Neural cell (in vitro differentiated cells): Measurements from ENCODE around the gene C4orf51. TPM values are rescaled to one million over a fixed set of nuclear protein-coding genes. Genes with fewer than 3 reads are reported as not detected.

Source experiments
- H2AFZ ChIP-seq: fragments of 200-600, 300-800 bp; sonication (generic), shearing (Covaris generic); 2 replicates; pipeline ENCODE4 v1.6.0; 2014; ENCODE audit warnings: low read depth, mild to moderate bottlenecking, antibody characterized with exemption, low read length, moderate library complexity
- H3F3A ChIP-seq: fragments of 200-600 bp; shearing (Covaris generic); 2 replicates; pipeline ENCODE4 v1.6.1; 2016; ENCODE audit warnings: mild to moderate bottlenecking, moderate library complexity, mixed read lengths, antibody characterized with exemption, low read length; ENCODE audit not compliant: insufficient read depth, poor library complexity, severe bottlenecking
- H3K27ac ChIP-seq: fragments of 200-600, 300-800 bp; sonication (generic), shearing (Covaris generic); 2 replicates; pipeline ENCODE4 v1.5.1; 2014; ENCODE audit warnings: mild to moderate bottlenecking, low read length, moderate library complexity
- H3K27me3 ChIP-seq: fragments of 300-800, 200-600 bp; sonication (generic), shearing (Covaris generic); 2 replicates; pipeline ENCODE4 v1.6.0; 2014; ENCODE audit warnings: mild to moderate bottlenecking, low read depth, low read length, moderate library complexity; ENCODE audit not compliant: insufficient read depth
- H3K36me3 ChIP-seq: fragments of 300-800, 200-600 bp; sonication (generic), shearing (Covaris generic); 2 replicates; pipeline ENCODE4 v1.5.1; 2014; ENCODE audit warnings: mild to moderate bottlenecking, antibody characterized with exemption, low read length, moderate library complexity; ENCODE audit not compliant: insufficient read depth
- H3K4me2 ChIP-seq: fragments of 300-800, 200-600 bp; sonication (generic), shearing (Covaris generic); 2 replicates; pipeline ENCODE4 v1.6.0; 2014; ENCODE audit warnings: mild to moderate bottlenecking, low read length
- H3K4me3 ChIP-seq: fragments of 300-800, 200-600 bp; sonication (generic), shearing (Covaris generic); 2 replicates; pipeline ENCODE4 v1.5.1; 2014; ENCODE audit warnings: mild to moderate bottlenecking, low read length, moderate library complexity
- H3K79me2 ChIP-seq: fragments of 200-600 bp; shearing (Covaris generic); replicated peaks from 2 replicates; pipeline ENCODE4 v1.6.0; 2014; ENCODE audit warnings: mild to moderate bottlenecking, low read length, moderate library complexity; ENCODE audit not compliant: insufficient read depth
- H3K9ac ChIP-seq: fragments of 300-800, 200-600 bp; sonication (generic), shearing (Covaris generic); 2 replicates; pipeline ENCODE4 v1.6.1; 2016; ENCODE audit warnings: mild to moderate bottlenecking, low read length, mixed read lengths
- H3K9me2 ChIP-seq: fragments of 200-600 bp; shearing (Covaris generic); 2 replicates; pipeline ENCODE4 v1.6.1; 2016; ENCODE audit warnings: mild to moderate bottlenecking, low read length, mixed read lengths; ENCODE audit not compliant: insufficient read depth
- H3K9me3 ChIP-seq: fragments of 200-600, 300-800 bp; sonication (generic), shearing (Covaris generic); 2 replicates; pipeline ENCODE4 v1.6.1; 2016; ENCODE audit warnings: mild to moderate bottlenecking, mixed run types, low read length, moderate library complexity, mixed read lengths
- H4K20me1 ChIP-seq: fragments of 200-600 bp; shearing (Covaris generic); 2 replicates; pipeline ENCODE4 v1.6.1; 2016; ENCODE audit warnings: mild to moderate bottlenecking, mixed run types; ENCODE audit not compliant: insufficient read depth
- CTCF ChIP-seq: fragments of 450-650 bp; IDR thresholded peaks from 2 replicates; pipeline ENCODE4 v1.5.1; 2014; ENCODE audit warnings: antibody characterized with exemption, mild to moderate bottlenecking, moderate library complexity; ENCODE audit not compliant: poor library complexity, severe bottlenecking
- EP300 ChIP-seq: fragments of 450-650 bp; conservative IDR thresholded peaks from 2 replicates; pipeline ENCODE4 v1.6.1; 2014; ENCODE audit warnings: antibody characterized with exemption, mild to moderate bottlenecking, moderate library complexity; ENCODE audit not compliant: poor library complexity, severe bottlenecking
- EZH2 ChIP-seq: fragments of 200-600, 300-800 bp; shearing (Covaris generic), sonication (generic); IDR thresholded peaks from 2 replicates; pipeline ENCODE4 v1.6.1; 2014; ENCODE audit warnings: antibody characterized with exemption, low read length, borderline replicate concordance, mild to moderate bottlenecking; ENCODE audit not compliant: insufficient read depth, poor library complexity, severe bottlenecking
- MXI1 ChIP-seq: fragments of 450-650 bp; conservative IDR thresholded peaks from 2 replicates; pipeline ENCODE4 v1.6.1; 2014; ENCODE audit warnings: antibody characterized with exemption, mild to moderate bottlenecking; ENCODE audit not compliant: poor library complexity, severe bottlenecking
- POLR2AphosphoS5 ChIP-seq: IDR thresholded peaks from 2 replicates; pipeline ENCODE4 v1.6.1; 2012
- RAD21 ChIP-seq: fragments of 450-650 bp; conservative IDR thresholded peaks from 2 replicates; pipeline ENCODE4 v1.6.1; 2014; ENCODE audit warnings: antibody characterized with exemption, mild to moderate bottlenecking, moderate library complexity
- REST ChIP-seq: IDR thresholded peaks from 2 replicates; pipeline ENCODE4 v1.6.1; 2012; ENCODE audit warnings: borderline replicate concordance
- SMC3 ChIP-seq: fragments of 450-650 bp; conservative IDR thresholded peaks from 2 replicates; pipeline ENCODE4 v1.6.1; 2014; ENCODE audit warnings: antibody characterized with exemption, mild to moderate bottlenecking, moderate library complexity; ENCODE audit not compliant: poor library complexity
- TAF1 ChIP-seq: IDR thresholded peaks from 2 replicates; pipeline ENCODE4 v1.6.1; 2012; ENCODE audit warnings: low read depth
- polyA plus RNA-seq: library from polyadenylated mRNA; depleted of rRNA; stranded (reverse); fragments of >200 nt; gene quantifications from 2 replicates; pipeline ENCODE4 v1.2.3, GENCODE V29; 2014

Gene C4orf51
- polyA plus RNA-seq, 1 donor from 2014 or later = not detected

- H3K27ac ChIP-seq = no peak overlapping the region
- no peaks in the 10 kb centered on the region for H3K79me2 ChIP-seq
- no peak overlapping the region for H3K4me2 ChIP-seq
- H3K9me3 ChIP-seq = no peaks in the 10 kb centered on the region
- H3K9ac ChIP-seq = no peak overlapping the region
- no peaks in the 10 kb centered on the region for H3F3A ChIP-seq
- TF ChIP-seq POLR2AphosphoS5 (no peak), TAF1 (no peak), SMC3 (no peak)
- H3K27me3 ChIP-seq = no peaks in the 10 kb centered on the region
- H3K36me3 ChIP-seq = peaks cover 34% of the 10 kb centered on the region
- H3K4me3 ChIP-seq = no peak overlapping the region
- H2AFZ ChIP-seq = no peak overlapping the region
- no peaks in the 10 kb centered on the region for H4K20me1 ChIP-seq
- H3K9me2 ChIP-seq = no peaks in the 10 kb centered on the region
These were observed 81.3 kb downstream of the C4orf51 start for GRCh38 chr4:145760961-145761929.

GRCh38 chr4:145762719-145763118 lies 82.8 kb downstream of the C4orf51 start:
- H3K27me3 ChIP-seq = no peaks in the 10 kb centered on the region
- no peaks in the 10 kb centered on the region for H3K9me3 ChIP-seq
- H3K9ac ChIP-seq = no peak overlapping the region
- H3K4me3 ChIP-seq = no peak overlapping the region
- no peaks in the 10 kb centered on the region for H3K9me2 ChIP-seq
- peaks cover 28% of the 10 kb centered on the region for H3K36me3 ChIP-seq
- H3K79me2 ChIP-seq = no peaks in the 10 kb centered on the region
- no peak overlapping the region for H3K4me2 ChIP-seq
- H3K27ac ChIP-seq = no peak overlapping the region
- H2AFZ ChIP-seq = no peak overlapping the region
- no peaks in the 10 kb centered on the region for H3F3A ChIP-seq
- H4K20me1 ChIP-seq = no peaks in the 10 kb centered on the region
- TF ChIP-seq RAD21 (no peak), MXI1 (no peak), EP300 (no peak), TAF1 (no peak), SMC3 (no peak), REST (no peak), EZH2 (no peak), CTCF (no peak), POLR2AphosphoS5 (no peak)
